Activated naive CD8-positive, alpha-beta T cell treated with anti-CD3 and anti-CD28 coated beads, Interleukin-2, amount 10 ng/mL, durations not matched to agents 7 days and 5 days (primary cell): ENCODE data around the gene ADORA2A. TPM values are rescaled to one million over a fixed set of nuclear protein-coding genes. Genes with fewer than 3 reads are reported as not detected.

Experiments used
- ATAC-seq: fragments of 150-1000 bp; cut with Tn5 transposase; one replicate; pipeline ENCODE4 v1.10.0; 2021; ENCODE audit warnings: low read depth, moderate library complexity
- POLR2A ChIA-PET: fragments of 350-600 bp; sonication (Branson Sonifier 250); formaldehyde crosslinking; loops from one replicate; lab custom pipeline; 2021; ENCODE audit warnings: antibody characterized with exemption; lab: Charles Lee
- DNase-seq: peaks from one replicate; pipeline ENCODE4 v3.0.0; 2021
- H3K27ac Mint-ChIP-seq: one replicate; pipeline ENCODE4 v1.8.0; 2022; ENCODE audit warnings: mild to moderate bottlenecking, mixed read lengths
- H3K27me3 Mint-ChIP-seq: one replicate; pipeline ENCODE4 v1.8.0; 2022; ENCODE audit warnings: mild to moderate bottlenecking, moderate library complexity, mixed read lengths
- H3K36me3 Mint-ChIP-seq: one replicate; pipeline ENCODE4 v1.8.0; 2021; ENCODE audit warnings: mild to moderate bottlenecking, mixed read lengths
- H3K4me1 Mint-ChIP-seq: one replicate; pipeline ENCODE4 v1.8.0; 2021; ENCODE audit warnings: mixed read lengths
- H3K4me3 Mint-ChIP-seq: one replicate; pipeline ENCODE4 v1.8.0; 2022; ENCODE audit warnings: mild to moderate bottlenecking, moderate library complexity, mixed read lengths
- H3K9me3 Mint-ChIP-seq: one replicate; pipeline ENCODE4 v1.8.0; 2021; ENCODE audit warnings: mixed read lengths
- total RNA-seq, 2 experiments: library from RNA; stranded (reverse); gene quantifications; one replicate each; pipeline ENCODE4 v1.2.3, GENCODE V29; 2021

Gene ADORA2A
- total RNA-seq, 2 experiments from 2014 or later, result 29.1 to 30.3 TPM

GRCh38 chr22:24443668-24444067 is 16.3 kb downstream of the ADORA2A start:
- Mint-ChIP-seq H3K4me3 (no peak overlapping the region), H3K27ac (no peak overlapping the region), H3K27me3 (no peaks in the 10 kb centered on the region), H3K4me1 (peaks cover 22% of the 10 kb centered on the region), H3K9me3 (no peaks in the 10 kb centered on the region), H3K36me3 (peaks cover 10% of the 10 kb centered on the region)
- POLR2A ChIA-PET, result no interaction called here
- DNase-seq, result no peak
- ATAC-seq, result no peak

- H3K9me3 Mint-ChIP-seq, result no peaks in the 10 kb centered on the region
- POLR2A ChIA-PET, result no interaction called here
- no peaks in the 10 kb centered on the region for H3K27me3 Mint-ChIP-seq
- no peak overlapping the region for H3K4me3 Mint-ChIP-seq
- peaks cover 10% of the 10 kb centered on the region for H3K36me3 Mint-ChIP-seq
- ATAC-seq (no peak), DNase-seq (no peak)
- H3K4me1 Mint-ChIP-seq, result peaks cover 20% of the 10 kb centered on the region
- H3K27ac Mint-ChIP-seq, result no peak overlapping the region
Observed at GRCh38 chr22:24444251-24444650, 16.9 kb downstream of the ADORA2A start.

- POLR2A ChIA-PET, result no interaction called here
- peaks cover 19% of the 10 kb centered on the region for H3K4me1 Mint-ChIP-seq
- H3K27ac Mint-ChIP-seq, result no peak overlapping the region
- ATAC-seq, result no peak
- no peaks in the 10 kb centered on the region for H3K27me3 Mint-ChIP-seq
- no peaks in the 10 kb centered on the region for H3K9me3 Mint-ChIP-seq
- no peak overlapping the region for H3K4me3 Mint-ChIP-seq
- DNase-seq, result no peak
- H3K36me3 Mint-ChIP-seq, result peaks cover 10% of the 10 kb centered on the region
Observed at GRCh38 chr22:24444729-24445466, 17.5 kb downstream of the ADORA2A start.

GRCh38 chr22:24445481-24446259 is 18.3 kb downstream of the ADORA2A start:
- DNase-seq, result no peak
- H3K27me3 Mint-ChIP-seq, result no peaks in the 10 kb centered on the region
- peak; percentile 79 for ATAC-seq
- peaks cover 12% of the 10 kb centered on the region for H3K36me3 Mint-ChIP-seq
- H3K27ac Mint-ChIP-seq, result no peak overlapping the region
- H3K9me3 Mint-ChIP-seq, result peaks cover 2% of the 10 kb centered on the region
- POLR2A ChIA-PET, result interaction anchor here (1.0 kb wide), 1 partner anchor 11 kb away, joined by 3 read pairs; no protein-coding TSS in a partner anchor
- H3K4me1 Mint-ChIP-seq, result peaks cover 16% of the 10 kb centered on the region
- no peak overlapping the region for H3K4me3 Mint-ChIP-seq

GRCh38 chr22:24446260-24446611 is 18.8 kb downstream of the ADORA2A start:
- no peaks in the 10 kb centered on the region for H3K27me3 Mint-ChIP-seq
- POLR2A ChIA-PET, result interaction anchor here (1.0 kb wide), 1 partner anchor 12 kb away, joined by 3 read pairs; no protein-coding TSS in a partner anchor
- DNase-seq (no peak), ATAC-seq (no peak)
- H3K4me1 Mint-ChIP-seq, result peaks cover 11% of the 10 kb centered on the region
- H3K27ac Mint-ChIP-seq, result no peak overlapping the region
- peaks cover 7% of the 10 kb centered on the region for H3K36me3 Mint-ChIP-seq
- no peak overlapping the region for H3K4me3 Mint-ChIP-seq
- H3K9me3 Mint-ChIP-seq, result peaks cover 2% of the 10 kb centered on the region

GRCh38 chr22:24450610-24451009 is 23.2 kb downstream of the ADORA2A start:
- Mint-ChIP-seq H3K4me3 (no peak overlapping the region), H3K27me3 (no peaks in the 10 kb centered on the region), H3K36me3 (peaks cover 3% of the 10 kb centered on the region), H3K27ac (no peak overlapping the region), H3K9me3 (peaks cover 2% of the 10 kb centered on the region), H3K4me1 (peaks cover 6% of the 10 kb centered on the region)
- no peak for DNase-seq
- no peak for ATAC-seq
- POLR2A ChIA-PET, result no interaction called here

- peaks cover 6% of the 10 kb centered on the region for H3K4me1 Mint-ChIP-seq
- peaks cover 2% of the 10 kb centered on the region for H3K9me3 Mint-ChIP-seq
- H3K27me3 Mint-ChIP-seq, result no peaks in the 10 kb centered on the region
- no peak for DNase-seq
- POLR2A ChIA-PET, result no interaction called here
- ATAC-seq, result no peak
- no peak overlapping the region for H3K27ac Mint-ChIP-seq
- no peak overlapping the region for H3K4me3 Mint-ChIP-seq
- H3K36me3 Mint-ChIP-seq, result peaks cover 3% of the 10 kb centered on the region
Observed at GRCh38 chr22:24451162-24451561, 23.8 kb downstream of the ADORA2A start.

GRCh38 chr22:24453853-24454252 is 26.5 kb downstream of the ADORA2A start:
- H3K27ac Mint-ChIP-seq, result no peak overlapping the region
- H3K4me1 Mint-ChIP-seq, result peaks cover 6% of the 10 kb centered on the region
- POLR2A ChIA-PET, result no interaction called here
- no peaks in the 10 kb centered on the region for H3K27me3 Mint-ChIP-seq
- peaks cover 3% of the 10 kb centered on the region for H3K36me3 Mint-ChIP-seq
- no peak overlapping the region for H3K4me3 Mint-ChIP-seq
- DNase-seq, result no peak
- H3K9me3 Mint-ChIP-seq, result peaks cover 2% of the 10 kb centered on the region
- no peak for ATAC-seq

GRCh38 chr22:24455039-24455438 is 27.6 kb downstream of the ADORA2A start:
- H3K27ac Mint-ChIP-seq, result no peak overlapping the region
- DNase-seq, result no peak

GRCh38 chr22:24455751-24456426 is 28.5 kb downstream of the ADORA2A start:
- Mint-ChIP-seq H3K36me3 (no peaks in the 10 kb centered on the region), H3K27ac (no peak overlapping the region)

More at GRCh38 chr22:24455039-24455438, 27.6 kb downstream of the ADORA2A start:
- peaks cover 8% of the 10 kb centered on the region for H3K4me1 Mint-ChIP-seq
- no peak for ATAC-seq
- H3K4me3 Mint-ChIP-seq, result no peak overlapping the region
- peaks cover 2% of the 10 kb centered on the region for H3K9me3 Mint-ChIP-seq
- H3K36me3 Mint-ChIP-seq, result peaks cover 3% of the 10 kb centered on the region
- no peaks in the 10 kb centered on the region for H3K27me3 Mint-ChIP-seq
- POLR2A ChIA-PET, result no interaction called here

GRCh38 chr22:24457894-24458420 is 30.6 kb downstream of the ADORA2A start:
- POLR2A ChIA-PET, result no interaction called here
- peaks cover 8% of the 10 kb centered on the region for H3K4me1 Mint-ChIP-seq
- no peak overlapping the region for H3K27ac Mint-ChIP-seq
- ATAC-seq (no peak), DNase-seq (no peak)
- peaks cover under 1% of the 10 kb centered on the region for H3K9me3 Mint-ChIP-seq
- no peaks in the 10 kb centered on the region for H3K36me3 Mint-ChIP-seq
- H3K27me3 Mint-ChIP-seq, result no peaks in the 10 kb centered on the region
- H3K4me3 Mint-ChIP-seq, result no peak overlapping the region

More at GRCh38 chr22:24455751-24456426, 28.5 kb downstream of the ADORA2A start:
- ATAC-seq (no peak), DNase-seq (no peak)
- Mint-ChIP-seq H3K9me3 (no peaks in the 10 kb centered on the region), H3K27me3 (no peaks in the 10 kb centered on the region), H3K4me1 (peaks cover 9% of the 10 kb centered on the region), H3K4me3 (no peak overlapping the region)
- POLR2A ChIA-PET, result interaction anchor here (1.2 kb wide), 1 partner anchor 28 kb away, joined by 3 read pairs; the partner anchor contains the start of gene ADORA2A

- Mint-ChIP-seq H3K27me3 (no peaks in the 10 kb centered on the region), H3K9me3 (peaks cover 2% of the 10 kb centered on the region), H3K4me3 (no peak overlapping the region), H3K27ac (no peak overlapping the region), H3K4me1 (peaks cover 7% of the 10 kb centered on the region), H3K36me3 (no peaks in the 10 kb centered on the region)
- no peak for DNase-seq
- POLR2A ChIA-PET, result no interaction called here
- ATAC-seq, result no peak
Observed at GRCh38 chr22:24459911-24460310, 32.5 kb downstream of the ADORA2A start.

- no peak for DNase-seq
- H3K4me3 Mint-ChIP-seq, result peak overlapping the region; percentile 15
- ATAC-seq, result peak; percentile 68
- POLR2A ChIA-PET, result no interaction called here
- peaks cover 2% of the 10 kb centered on the region for H3K9me3 Mint-ChIP-seq
- peak overlapping the region; percentile 7 for H3K27ac Mint-ChIP-seq
- H3K36me3 Mint-ChIP-seq, result no peaks in the 10 kb centered on the region
- H3K27me3 Mint-ChIP-seq, result no peaks in the 10 kb centered on the region
- peaks cover 8% of the 10 kb centered on the region for H3K4me1 Mint-ChIP-seq
Observed at GRCh38 chr22:24460418-24461089, 33.2 kb downstream of the ADORA2A start.
